Duodenal mucosa (tissue), 2 donors: ENCODE measurements around the gene C1QBP.
A peak's percentile ranks its signal among the peaks of the same experiment; 100 is the strongest.
"Not testable (repeated sequence)": the region's sequence is repeated elsewhere in the genome, so short reads cannot be mapped to it uniquely, and the experiment has no call there.

ENCODE experiments used
- H3K27ac ChIP-seq: one replicate; pipeline ENCODE4 v1.7.0; 2013; ENCODE audit warnings: low read depth, low read length
- H3K27me3 ChIP-seq, 2 donors: one replicate each; pipeline ENCODE4 v1.7.0; 2013; ENCODE audit warnings: low read length in 2 of 2, control low read depth in 1 of 2; ENCODE audit not compliant: insufficient read depth in 2 of 2, control insufficient read depth in 1 of 2
- H3K36me3 ChIP-seq, 2 donors: one replicate each; pipeline ENCODE4 v1.7.0; 2013; ENCODE audit warnings: low read length in 2 of 2, control low read depth in 1 of 2; ENCODE audit not compliant: insufficient read depth in 2 of 2, control insufficient read depth in 1 of 2
- H3K4me1 ChIP-seq, 2 donors: one replicate each; pipeline ENCODE4 v1.7.0; 2013; ENCODE audit warnings: low read length in 2 of 2, control low read depth in 1 of 2; ENCODE audit not compliant: insufficient read depth in 2 of 2, control insufficient read depth in 1 of 2
- H3K4me3 ChIP-seq, 2 donors: one replicate each; pipeline ENCODE4 v1.7.0; 2013; ENCODE audit warnings: low read length in 2 of 2, low read depth in 1 of 2
- H3K9ac ChIP-seq, 2 donors: one replicate each; pipeline ENCODE4 v1.7.0; 2013; ENCODE audit warnings: low read length in 2 of 2, low read depth in 1 of 2
- H3K9me3 ChIP-seq, 2 donors: one replicate each; pipeline ENCODE4 v1.7.0; 2013; ENCODE audit warnings: low read length in 2 of 2, control low read depth in 1 of 2; ENCODE audit not compliant: control insufficient read depth in 1 of 2

Gene C1QBP

GRCh38 chr17:5434984-5435383 lies 4.0 kb downstream of the C1QBP start:
- H3K27me3 ChIP-seq: no peaks in the 10 kb centered on the region
- no peak overlapping the region for H3K27ac ChIP-seq
- peaks cover 20 to 21% of the 10 kb centered on the region in 2 donors for H3K4me1 ChIP-seq
- no peak overlapping the region for H3K4me3 ChIP-seq
- no peak overlapping the region for H3K9ac ChIP-seq
- H3K36me3 ChIP-seq: peaks cover 35 to 61% of the 10 kb centered on the region in 2 donors
- H3K9me3 ChIP-seq: no peaks in the 10 kb centered on the region

GRCh38 chr17:5431949-5432556 lies 6.9 kb downstream of the C1QBP start:
- peaks cover 49 to 83% of the 10 kb centered on the region in 2 donors for H3K36me3 ChIP-seq
- H3K9me3 ChIP-seq: no peaks in the 10 kb centered on the region
- no peak overlapping the region for H3K9ac ChIP-seq
- no peak overlapping the region for H3K4me3 ChIP-seq
- peaks cover 3 to 4% of the 10 kb centered on the region in 2 donors for H3K4me1 ChIP-seq
- H3K27me3 ChIP-seq: no peaks in the 10 kb centered on the region
- H3K27ac ChIP-seq: no peak overlapping the region

GRCh38 chr17:5431234-5431633 lies 7.7 kb downstream of the C1QBP start:
- H3K9ac ChIP-seq, H3K4me1 ChIP-seq, H3K27ac ChIP-seq, H3K9me3 ChIP-seq, H3K27me3 ChIP-seq, H3K4me3 ChIP-seq: not testable (repeated sequence)
- peaks cover 52 to 85% of the 10 kb centered on the region in 2 donors for H3K36me3 ChIP-seq

GRCh38 chr17:5430413-5430999 lies 8.4 kb downstream of the C1QBP start:
- Histone ChIP-seq H3K27me3 (no peaks in the 10 kb centered on the region), H3K36me3 (peaks cover 57 to 87% of the 10 kb centered on the region in 2 donors), H3K27ac (no peak overlapping the region), H3K4me3 (no peak overlapping the region), H3K4me1 (no peaks in the 10 kb centered on the region), H3K9ac (no peak overlapping the region), H3K9me3 (no peaks in the 10 kb centered on the region)

GRCh38 chr17:5429191-5429887 lies 9.6 kb downstream of the C1QBP start:
- H3K9ac ChIP-seq: no peak overlapping the region
- no peaks in the 10 kb centered on the region for H3K9me3 ChIP-seq
- no peak overlapping the region for H3K4me3 ChIP-seq
- H3K27ac ChIP-seq: no peak overlapping the region
- peaks cover 59 to 88% of the 10 kb centered on the region in 2 donors for H3K36me3 ChIP-seq
- H3K27me3 ChIP-seq: no peaks in the 10 kb centered on the region
- H3K4me1 ChIP-seq: no peaks in the 10 kb centered on the region

GRCh38 chr17:5425826-5426225 lies 13.1 kb downstream of the C1QBP start:
- Histone ChIP-seq H3K36me3 (peaks cover 37 to 80% of the 10 kb centered on the region in 2 donors), H3K9me3 (no peaks in the 10 kb centered on the region), H3K4me1 (peaks cover 6 to 8% of the 10 kb centered on the region in 2 donors), H3K27ac (no peak overlapping the region), H3K4me3 (no peak overlapping the region), H3K9ac (no peak overlapping the region), H3K27me3 (no peaks in the 10 kb centered on the region)

- Histone ChIP-seq H3K9ac (no peak overlapping the region), H3K27ac (no peak overlapping the region), H3K36me3 (peaks cover 32 to 77% of the 10 kb centered on the region in 2 donors), H3K4me3 (no peak overlapping the region), H3K9me3 (no peaks in the 10 kb centered on the region), H3K4me1 (peaks cover 10 to 11% of the 10 kb centered on the region in 2 donors), H3K27me3 (no peaks in the 10 kb centered on the region)
Measured at GRCh38 chr17:5424909-5425308, 14.0 kb downstream of the C1QBP start.

- H3K27me3 ChIP-seq: no peaks in the 10 kb centered on the region
- no peak overlapping the region for H3K4me3 ChIP-seq
- H3K4me1 ChIP-seq: peaks cover 10 to 17% of the 10 kb centered on the region in 2 donors
- H3K9me3 ChIP-seq: no peaks in the 10 kb centered on the region
- no peak overlapping the region for H3K9ac ChIP-seq
- H3K27ac ChIP-seq: no peak overlapping the region
- peaks cover 17 to 54% of the 10 kb centered on the region in 2 donors for H3K36me3 ChIP-seq
Measured at GRCh38 chr17:5422505-5422904, 16.4 kb downstream of the C1QBP start.

GRCh38 chr17:5419959-5420653 lies 18.8 kb downstream of the C1QBP start, which contains the start of gene RPAIN:
Gene RPAIN, plus strand, starts transcription at chr17:5420182. Its CDS starts 29 bp downstream, at chr17:5420211.
- Histone ChIP-seq H3K9me3 (no peaks in the 10 kb centered on the region), H3K9ac (peak within 1 kb of the TSS; percentile 82 to 98), H3K4me1 (peaks cover 18 to 32% of the 10 kb centered on the region in 2 donors), H3K36me3 (peaks cover 13 to 38% of the 10 kb centered on the region in 2 donors), H3K27me3 (no peaks in the 10 kb centered on the region), H3K4me3 (peak within 1 kb of the TSS; percentile 90 to 91), H3K27ac (peak within 1 kb of the TSS; percentile 93)
